Endodermal cell (in vitro differentiated cells): ENCODE results near the gene GOLGA6B. TPM values are rescaled to one million over a fixed set of nuclear protein-coding genes. Genes with fewer than 3 reads are reported as not detected.
A peak's percentile ranks its signal among the peaks of the same experiment; 100 is the strongest.
"Not testable (repeated sequence)": the region's sequence is repeated elsewhere in the genome, so short reads cannot be mapped to it uniquely, and the experiment has no call there.

ENCODE experiments used
- DNase-seq: peaks from one replicate; pipeline ENCODE4 v3.0.0-alpha.2; 2017
- H3K27ac ChIP-seq: 2 replicates; pipeline ENCODE4 v1.5.1; 2013; ENCODE audit warnings: mild to moderate bottlenecking, low read depth, low read length, moderate library complexity
- H3K27me3 ChIP-seq: 2 replicates; pipeline ENCODE4 v1.6.1; 2013; ENCODE audit warnings: mild to moderate bottlenecking, low read length, moderate library complexity; ENCODE audit not compliant: insufficient read depth, control insufficient read depth, poor library complexity, severe bottlenecking
- H3K36me3 ChIP-seq: 2 replicates; pipeline ENCODE4 v1.7.0; 2013; ENCODE audit warnings: mild to moderate bottlenecking, low read length, moderate library complexity; ENCODE audit not compliant: control insufficient read depth, insufficient read depth
- H3K4me1 ChIP-seq: one replicate; pipeline ENCODE4 v1.7.0; 2013; ENCODE audit warnings: low read length; ENCODE audit not compliant: control insufficient read depth, insufficient read depth
- H3K4me3 ChIP-seq: 2 replicates; pipeline ENCODE4 v1.5.1; 2013; ENCODE audit warnings: mild to moderate bottlenecking, low read length, moderate library complexity
- H3K9ac ChIP-seq: 2 replicates; pipeline ENCODE4 v1.6.1; 2013; ENCODE audit warnings: mild to moderate bottlenecking, low read length, moderate library complexity; ENCODE audit not compliant: poor library complexity, severe bottlenecking; ENCODE audit errors: extremely low read depth
- H3K9me3 ChIP-seq: 2 replicates; pipeline ENCODE4 v1.6.1; 2013; ENCODE audit warnings: mild to moderate bottlenecking, low read length, moderate library complexity; ENCODE audit not compliant: control insufficient read depth
- H3K27ac Mint-ChIP-seq: 2 replicates; pipeline ENCODE4 v1.8.0; 2020; ENCODE audit warnings: mixed read lengths
- H3K27me3 Mint-ChIP-seq: 2 replicates; pipeline ENCODE4 v1.8.0; 2021; ENCODE audit warnings: mild to moderate bottlenecking, mixed read lengths; ENCODE audit not compliant: insufficient read depth
- H3K36me3 Mint-ChIP-seq: 2 replicates; pipeline ENCODE4 v1.8.0; 2020; ENCODE audit warnings: low read depth, mixed read lengths
- H3K4me1 Mint-ChIP-seq: 2 replicates; pipeline ENCODE4 v1.8.0; 2020; ENCODE audit warnings: mixed read lengths
- H3K4me3 Mint-ChIP-seq: 2 replicates; pipeline ENCODE4 v1.8.0; 2020; ENCODE audit warnings: mild to moderate bottlenecking, moderate library complexity, mixed read lengths
- H3K9me3 Mint-ChIP-seq: 2 replicates; pipeline ENCODE4 v1.8.0; 2020; ENCODE audit warnings: mild to moderate bottlenecking, mixed read lengths
- WGBS, 2 experiments: methylation state at CpG; one replicate each; pipeline versions ENCODE4 v1.1.5 to v1.1.7; 2013; ENCODE audit warnings: missing lambda C conversion rate in 2 of 2, mixed read lengths in 1 of 2; ENCODE audit not compliant: insufficient coverage in 1 of 2, insufficient read length in 1 of 2; 5-methylcytosine and 5-hydroxymethylcytosine counted together
- total RNA-seq, 2 donors: library from RNA; stranded (reverse); fragmentation: NEBNext Ultra II Directional in 1 of 2; extraction: Animal tissue kit (Norgen Biotek cat#: 25700) in 1 of 2; gene quantifications; 2 replicates in 1 of 2; 3 replicates in 1 of 2; pipeline ENCODE4 v1.2.1, GENCODE V29; 2021
- TF ChIP-seq, protein P1 (sequence below): fragments of 200-600 bp; sonication (generic); conservative IDR thresholded peaks from 2 replicates; pipeline ENCODE4 v1.5.0; 2021; ENCODE audit warnings: antibody characterized with exemption, mild to moderate bottlenecking

GOLGA6B gene
- total RNA-seq, 2 donors from 2014 or later, result not detected

DNA sequence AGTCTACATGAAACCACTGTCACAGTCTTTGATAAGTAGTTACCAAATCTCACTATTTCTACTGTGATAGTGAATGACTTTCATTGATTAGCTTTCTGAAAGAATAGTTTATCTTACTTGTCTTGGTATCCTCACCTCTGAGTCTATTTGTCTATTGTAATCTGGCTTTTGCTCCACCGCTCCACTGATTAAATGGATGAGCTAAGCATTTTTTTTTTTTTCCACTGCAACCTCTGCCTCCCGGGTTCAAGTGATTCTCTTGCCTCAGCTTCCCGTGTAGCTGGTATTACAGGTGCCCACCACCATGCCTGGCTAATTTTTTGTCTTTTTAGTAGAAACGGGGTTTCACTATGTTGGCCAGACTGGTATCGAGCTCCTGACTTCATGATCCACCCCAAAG, 44.4 kb downstream of the GOLGA6B start:
- no peaks in the 10 kb centered on the region for H3K36me3 ChIP-seq
- no peak overlapping the region for H3K9ac ChIP-seq
- 90 to 95% methylated on average over 4 to 5 of the region's 5 CpGs for WGBS, 2 experiments
- TF ChIP-seq, protein P1, sequence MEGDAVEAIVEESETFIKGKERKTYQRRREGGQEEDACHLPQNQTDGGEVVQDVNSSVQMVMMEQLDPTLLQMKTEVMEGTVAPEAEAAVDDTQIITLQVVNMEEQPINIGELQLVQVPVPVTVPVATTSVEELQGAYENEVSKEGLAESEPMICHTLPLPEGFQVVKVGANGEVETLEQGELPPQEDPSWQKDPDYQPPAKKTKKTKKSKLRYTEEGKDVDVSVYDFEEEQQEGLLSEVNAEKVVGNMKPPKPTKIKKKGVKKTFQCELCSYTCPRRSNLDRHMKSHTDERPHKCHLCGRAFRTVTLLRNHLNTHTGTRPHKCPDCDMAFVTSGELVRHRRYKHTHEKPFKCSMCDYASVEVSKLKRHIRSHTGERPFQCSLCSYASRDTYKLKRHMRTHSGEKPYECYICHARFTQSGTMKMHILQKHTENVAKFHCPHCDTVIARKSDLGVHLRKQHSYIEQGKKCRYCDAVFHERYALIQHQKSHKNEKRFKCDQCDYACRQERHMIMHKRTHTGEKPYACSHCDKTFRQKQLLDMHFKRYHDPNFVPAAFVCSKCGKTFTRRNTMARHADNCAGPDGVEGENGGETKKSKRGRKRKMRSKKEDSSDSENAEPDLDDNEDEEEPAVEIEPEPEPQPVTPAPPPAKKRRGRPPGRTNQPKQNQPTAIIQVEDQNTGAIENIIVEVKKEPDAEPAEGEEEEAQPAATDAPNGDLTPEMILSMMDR, result no peak
- Mint-ChIP-seq H3K9me3 (no peaks in the 10 kb centered on the region), H3K36me3 (peaks cover 11% of the 10 kb centered on the region), H3K27me3 (no peaks in the 10 kb centered on the region), H3K27ac (no peak overlapping the region), H3K4me1 (peaks cover 6% of the 10 kb centered on the region), H3K4me3 (no peak overlapping the region)
- H3K4me1 ChIP-seq, result no peaks in the 10 kb centered on the region
- H3K4me3 ChIP-seq, result no peak overlapping the region
- no peaks in the 10 kb centered on the region for H3K27me3 ChIP-seq
- no peak overlapping the region for H3K27ac ChIP-seq
- no peak for DNase-seq
- H3K9me3 ChIP-seq, result no peaks in the 10 kb centered on the region

DNA sequence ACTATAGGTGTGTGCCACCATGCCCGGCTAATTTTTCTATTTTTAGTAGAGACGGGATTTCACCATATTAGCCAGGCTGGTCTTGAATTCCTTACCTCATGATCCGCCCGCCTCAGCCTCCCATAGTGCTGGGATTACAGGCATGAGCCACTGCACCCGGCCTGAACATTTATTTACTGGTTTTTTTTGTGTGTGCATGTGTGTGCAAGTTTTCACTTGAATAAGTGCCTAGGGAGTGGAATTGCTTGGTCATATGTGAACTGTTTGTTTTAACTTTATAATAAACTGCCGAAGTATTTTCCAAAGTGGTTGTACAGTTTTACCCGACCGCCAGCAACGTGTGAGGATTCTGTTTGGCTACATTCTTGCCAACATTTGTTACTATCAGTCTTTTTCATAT, 45.6 kb downstream of the GOLGA6B start:
- 95 to 96% methylated on average over 5 to 9 of the region's 9 CpGs for WGBS, 2 experiments
- peaks cover 9% of the 10 kb centered on the region for H3K36me3 Mint-ChIP-seq

DNA sequence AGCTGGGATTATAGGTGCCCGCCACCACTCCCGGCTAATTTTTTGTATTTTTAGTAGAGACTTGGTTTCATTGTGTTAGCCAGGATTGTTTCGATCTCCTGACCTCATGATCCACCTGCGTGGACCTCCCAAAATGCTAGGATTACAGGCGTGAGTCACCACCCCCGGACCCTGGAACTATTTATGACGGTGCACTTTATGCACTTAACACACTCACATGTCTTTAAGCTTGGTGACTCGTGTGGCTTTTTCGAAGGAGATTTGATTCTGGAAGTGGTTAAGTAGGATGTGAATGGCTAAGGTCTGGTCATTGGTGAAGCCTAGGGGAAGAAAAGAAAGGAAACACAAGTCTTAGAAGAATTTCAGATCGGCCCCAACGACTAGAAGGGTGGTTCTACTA, 51.8 kb downstream of the GOLGA6B start:
- Histone ChIP-seq H3K27ac (no peak overlapping the region), H3K9ac (no peak overlapping the region), H3K36me3 (no peaks in the 10 kb centered on the region), H3K9me3 (no peaks in the 10 kb centered on the region), H3K27me3 (no peaks in the 10 kb centered on the region), H3K4me1 (no peaks in the 10 kb centered on the region), H3K4me3 (no peak overlapping the region)
- Mint-ChIP-seq H3K4me1 (peaks cover 4% of the 10 kb centered on the region), H3K27ac (no peak overlapping the region), H3K27me3 (no peaks in the 10 kb centered on the region), H3K4me3 (no peak overlapping the region), H3K36me3 (peaks cover 9% of the 10 kb centered on the region), H3K9me3 (no peaks in the 10 kb centered on the region)
- TF ChIP-seq, protein P1, result no peak
- 90 to 94% methylated on average over 2 to 11 of the region's 11 CpGs for WGBS, 2 experiments
- DNase-seq, result no peak

More for the DNA sequence above, 45.6 kb downstream of the GOLGA6B start:
- no peak for DNase-seq
- Histone ChIP-seq H3K4me3 (no peak overlapping the region), H3K9me3 (no peaks in the 10 kb centered on the region), H3K9ac (no peak overlapping the region), H3K4me1 (no peaks in the 10 kb centered on the region), H3K27ac (no peak overlapping the region), H3K36me3 (no peaks in the 10 kb centered on the region), H3K27me3 (no peaks in the 10 kb centered on the region)
- H3K9me3 Mint-ChIP-seq, result no peaks in the 10 kb centered on the region
- H3K4me1 Mint-ChIP-seq, result peaks cover 6% of the 10 kb centered on the region
- H3K4me3 Mint-ChIP-seq, result no peak overlapping the region
- no peak overlapping the region for H3K27ac Mint-ChIP-seq
- TF ChIP-seq, protein P1, result no peak
- H3K27me3 Mint-ChIP-seq, result no peaks in the 10 kb centered on the region

- not testable (repeated sequence) for H3K27me3 Mint-ChIP-seq, H3K4me3 ChIP-seq, DNase-seq, H3K9ac ChIP-seq, H3K4me1 ChIP-seq, H3K9me3 ChIP-seq, H3K27ac ChIP-seq, H3K9me3 Mint-ChIP-seq, H3K27me3 ChIP-seq, H3K4me3 Mint-ChIP-seq, H3K4me1 Mint-ChIP-seq
- H3K36me3 ChIP-seq, result peaks cover 21% of the 10 kb centered on the region
- Mint-ChIP-seq H3K36me3 (peaks cover 18% of the 10 kb centered on the region), H3K27ac (peak overlapping the region; percentile 64)
- WGBS, 2 experiments, result 93 to 97% methylated on average over 5 to 8 of the region's 8 CpGs
These were observed 54.2 kb downstream of the GOLGA6B start for GRCh38 chr15:72708551-72709303.
